OCI-LY7 (cell line): ENCODE measurements around the gene CDC42BPB. TPM values are rescaled to one million over a fixed set of nuclear protein-coding genes. Genes with fewer than 3 reads are reported as not detected.

Experiments used
- BruUV-seq: library from RNA; stranded (reverse); fragments of 400-500 nt; replicated peaks from 2 replicates; lab custom pipeline; 2021; lab: Mats Ljungman, UMichigan
- CTCF ChIA-PET: fragments of 300-600 bp; sonication (Branson Sonifier 250); formaldehyde crosslinking; loops from one replicate; lab custom pipeline; 2022; ENCODE audit warnings: antibody characterized with exemption; ENCODE audit not compliant: unreplicated experiment; lab: Charles Lee
- POLR2A ChIA-PET: fragments of 300-600 bp; sonication (Branson Sonifier 250); formaldehyde crosslinking; loops from one replicate; lab custom pipeline; 2022; ENCODE audit warnings: antibody characterized with exemption; lab: Charles Lee
- DNase-seq: peaks from one replicate; pipeline ENCODE4 v3.0.0-alpha.2; 2015; ENCODE audit warnings: low spot score
- H2AFZ ChIP-seq: fragments of 200-600 bp; sonication (generic), shearing (Covaris generic); 2 replicates; pipeline ENCODE4 v1.6.1; 2014; ENCODE audit warnings: mild to moderate bottlenecking, antibody characterized with exemption, low read length, moderate library complexity
- H3K27ac ChIP-seq: fragments of 200-600 bp; sonication (generic); 2 replicates; pipeline ENCODE4 v1.5.1; 2014; ENCODE audit warnings: mixed run types, low read depth, mild to moderate bottlenecking, moderate library complexity, low read length, inconsistent platforms; ENCODE audit not compliant: poor library complexity, severe bottlenecking
- H3K36me3 ChIP-seq: fragments of 200-600 bp; sonication (generic); 2 replicates; pipeline ENCODE4 v1.6.1; 2014; ENCODE audit warnings: mild to moderate bottlenecking, antibody characterized with exemption, low read length, moderate library complexity, mixed read lengths; ENCODE audit not compliant: insufficient read depth
- H3K4me1 ChIP-seq: fragments of 200-600 bp; sonication (generic); 2 replicates; pipeline ENCODE4 v1.5.1; 2014; ENCODE audit warnings: mild to moderate bottlenecking, low read length; ENCODE audit not compliant: insufficient read depth, poor library complexity, severe bottlenecking
- H3K4me2 ChIP-seq: fragments of 200-600 bp; sonication (generic); 2 replicates; pipeline ENCODE4 v1.6.1; 2014; ENCODE audit warnings: mild to moderate bottlenecking, low read length
- H3K4me3 ChIP-seq: fragments of 200-600 bp; sonication (generic); 2 replicates; pipeline ENCODE4 v1.5.1; 2014; ENCODE audit warnings: mild to moderate bottlenecking, low read depth, low read length; ENCODE audit not compliant: poor library complexity, severe bottlenecking
- H3K79me2 ChIP-seq: fragments of 200-600 bp; sonication (generic); 2 replicates; pipeline ENCODE4 v1.6.1; 2016; ENCODE audit warnings: low read depth, mild to moderate bottlenecking, low read length, moderate library complexity, mixed read lengths; ENCODE audit not compliant: insufficient read depth
- H3K9me2 ChIP-seq: fragments of 200-600 bp; sonication (generic); 2 replicates; pipeline ENCODE4 v1.6.1; 2016; ENCODE audit warnings: mild to moderate bottlenecking, low read length, mixed read lengths; ENCODE audit not compliant: insufficient read depth
- H3K9me3 ChIP-seq: fragments of 200-600 bp; sonication (generic); 2 replicates; pipeline ENCODE4 v1.6.1; 2014; ENCODE audit warnings: mild to moderate bottlenecking, mixed run types, low read length, mixed read lengths
- H4K20me1 ChIP-seq: fragments of 200-600 bp; sonication (generic); 2 replicates; pipeline ENCODE4 v1.6.1; 2014; ENCODE audit warnings: mild to moderate bottlenecking, antibody characterized with exemption, low read length, moderate library complexity, mixed read lengths; ENCODE audit not compliant: insufficient read depth
- CTCF ChIP-seq: fragments of 200-600 bp; sonication (generic); conservative IDR thresholded peaks from 2 replicates; pipeline ENCODE4 v1.5.1; 2014; ENCODE audit warnings: mild to moderate bottlenecking, antibody characterized with exemption, low read length, moderate library complexity, mixed read lengths
- EZH2phosphoT487 ChIP-seq: fragments of 200-600 bp; sonication (generic); IDR thresholded peaks from 2 replicates; pipeline ENCODE4 v1.6.1; 2018; ENCODE audit warnings: low read depth, borderline replicate concordance, mild to moderate bottlenecking, mixed run types, antibody characterized with exemption, low read length, moderate library complexity, mixed read lengths
- intact Hi-C: fragments of 100-400 bp; cut with micrococcal nuclease; formaldehyde crosslinking; loops from one replicate; pipeline ENCODE4 v1.10.0; 2022; ENCODE audit not compliant: unreplicated experiment
- total RNA-seq, 2 experiments: library from RNA; depleted of rRNA in 1 of 2; stranded (reverse); fragments of >200 nt in 1 of 2; shearing (Covaris generic) in 1 of 2; gene quantifications; 2 replicates each; pipeline ENCODE4 v1.2.3, GENCODE V29; 2014 to 2022

Gene CDC42BPB
- total RNA-seq, 2 experiments from 2014 or later = 0.03 to 0.46 TPM

DNA sequence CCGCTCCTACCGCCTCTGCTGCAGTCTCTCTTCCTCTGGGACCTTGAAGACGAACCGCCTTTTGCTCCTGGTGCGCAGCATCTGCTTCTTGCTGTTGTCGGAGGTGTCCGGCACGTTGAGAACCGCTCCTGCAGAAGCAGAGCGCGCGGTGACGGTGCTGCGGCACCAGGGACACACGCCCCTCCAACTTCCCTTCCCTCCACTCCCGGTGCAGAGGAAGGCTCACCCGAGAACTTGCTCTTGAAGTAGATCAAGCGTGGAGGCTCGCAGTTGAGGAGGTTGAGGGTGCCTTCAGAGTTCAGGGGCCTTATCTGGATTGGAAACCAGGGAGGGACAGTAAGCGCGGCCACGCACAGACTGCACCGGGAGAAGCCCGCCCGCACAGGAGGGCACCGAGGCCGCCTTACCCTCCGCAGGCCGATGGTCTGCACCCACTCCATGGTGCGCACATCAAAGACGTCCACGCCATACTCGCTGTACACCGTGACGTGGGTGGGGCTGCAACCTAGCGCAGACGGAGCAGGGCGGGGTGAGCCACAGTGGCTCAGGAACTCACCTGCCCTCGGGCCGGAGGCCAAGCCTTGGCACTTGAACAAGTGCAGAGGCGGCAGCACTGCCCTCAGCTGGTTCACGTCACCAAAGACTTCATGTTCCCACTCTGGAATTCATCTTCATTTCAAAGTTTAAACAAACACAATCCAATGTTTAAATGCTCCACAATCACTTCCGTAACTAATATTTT is 117.4 kb downstream of the CDC42BPB start:
- ChIA-PET CTCF (no interaction called here), POLR2A (interaction anchor here (1.2 kb wide), 1 partner anchor 12 kb away, joined by 3 read pairs; no protein-coding TSS in a partner anchor)
- Histone ChIP-seq H3K9me2 (no peaks in the 10 kb centered on the region), H3K27ac (no peak overlapping the region), H3K4me1 (peaks cover 35% of the 10 kb centered on the region), H2AFZ (no peak overlapping the region), H4K20me1 (no peaks in the 10 kb centered on the region), H3K4me2 (no peak overlapping the region; the same call in 1 of the 2 replicates), H3K79me2 (no peaks in the 10 kb centered on the region), H3K36me3 (no peaks in the 10 kb centered on the region), H3K9me3 (no peaks in the 10 kb centered on the region; the same call in 1 of the 2 replicates), H3K4me3 (no peak overlapping the region)
- no peak for DNase-seq
- intact Hi-C loops = no loop called here
- no TSS peak for BruUV-seq
- TF ChIP-seq EZH2phosphoT487 (no peak), CTCF (no peak)

DNA sequence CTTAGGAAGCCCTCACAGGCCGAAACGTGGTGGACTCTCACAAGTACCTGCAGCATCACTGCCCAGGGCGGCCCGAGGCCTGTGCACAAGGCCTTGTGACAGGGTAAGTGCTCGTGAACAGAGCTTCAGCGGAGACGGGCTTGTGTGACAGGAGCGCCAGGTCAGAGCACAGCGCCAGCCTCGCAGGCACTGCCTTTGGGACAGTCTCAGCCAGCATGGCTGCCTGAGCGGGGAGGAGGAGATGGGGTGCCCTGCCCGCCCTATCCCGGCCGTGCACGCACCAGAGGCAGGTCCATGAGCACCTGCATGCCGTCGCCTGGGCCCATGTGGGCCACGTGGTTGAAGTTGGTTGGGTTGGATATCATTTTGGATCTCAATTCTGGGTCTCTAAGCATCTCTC is 118.0 kb downstream of the CDC42BPB start:
- Histone ChIP-seq H3K4me3 (no peak overlapping the region), H3K4me1 (peaks cover 41% of the 10 kb centered on the region), H3K36me3 (no peaks in the 10 kb centered on the region), H4K20me1 (no peaks in the 10 kb centered on the region), H3K4me2 (no peak overlapping the region), H3K27ac (no peak overlapping the region), H2AFZ (no peak overlapping the region), H3K9me3 (no peaks in the 10 kb centered on the region; the same call in 1 of the 2 replicates), H3K79me2 (no peaks in the 10 kb centered on the region), H3K9me2 (no peaks in the 10 kb centered on the region)
- no TSS peak for BruUV-seq
- TF ChIP-seq EZH2phosphoT487 (no peak), CTCF (no peak)
- POLR2A ChIA-PET = interaction anchor here (0.7 kb wide), 1 partner anchor 25 kb away, joined by 4 read pairs; no protein-coding TSS in a partner anchor
- no peak for DNase-seq
- CTCF ChIA-PET = no interaction called here
- intact Hi-C loops = no loop called here

GRCh38 chr14:102938191-102938590 is 119.2 kb downstream of the CDC42BPB start:
- Histone ChIP-seq H3K9me3 (no peaks in the 10 kb centered on the region; the same call in 1 of the 2 replicates), H3K36me3 (no peaks in the 10 kb centered on the region), H3K4me3 (no peak overlapping the region), H3K9me2 (no peaks in the 10 kb centered on the region), H3K4me2 (no peak overlapping the region), H3K4me1 (peaks cover 53% of the 10 kb centered on the region), H4K20me1 (no peaks in the 10 kb centered on the region), H3K79me2 (no peaks in the 10 kb centered on the region), H3K27ac (no peak overlapping the region), H2AFZ (no peak overlapping the region)
- no TSS peak for BruUV-seq
- TF ChIP-seq CTCF (no peak), EZH2phosphoT487 (no peak)
- POLR2A ChIA-PET = no interaction called here
- CTCF ChIA-PET = no interaction called here
- no peak for DNase-seq
- intact Hi-C loops = no loop called here
